Skeletal muscle satellite cell (primary cell): Measurements from ENCODE around the gene PROSER1.
"Not testable (repeated sequence)": the region's sequence is repeated elsewhere in the genome, so short reads cannot be mapped to it uniquely, and the experiment has no call there.

Experiments
- H3K27me3 ChIP-seq: 2 replicates; pipeline ENCODE4 v1.7.0; 2013; ENCODE audit warnings: low read length; ENCODE audit not compliant: control insufficient read depth, insufficient read depth
- H3K36me3 ChIP-seq: 2 replicates; pipeline ENCODE4 v1.7.0; 2013; ENCODE audit warnings: mild to moderate bottlenecking, control low read depth, low read length; ENCODE audit not compliant: insufficient read depth
- H3K4me1 ChIP-seq: 2 replicates; pipeline ENCODE4 v1.7.0; 2013; ENCODE audit warnings: low read length; ENCODE audit not compliant: control insufficient read depth, insufficient read depth
- H3K4me2 ChIP-seq: 2 replicates; pipeline ENCODE4 v1.7.0; 2013; ENCODE audit warnings: mild to moderate bottlenecking, low read length
- H3K4me3 ChIP-seq: 2 replicates; pipeline ENCODE4 v1.7.0; 2013; ENCODE audit warnings: low read length
- H3K9ac ChIP-seq: 2 replicates; pipeline ENCODE4 v1.7.0; 2013; ENCODE audit warnings: mild to moderate bottlenecking, low read depth, low read length, moderate library complexity
- H3K9me3 ChIP-seq: replicated peaks from 2 replicates; pipeline ENCODE4 v1.7.0; 2013; ENCODE audit warnings: mild to moderate bottlenecking, control low read depth, low read length

Gene PROSER1

DNA sequence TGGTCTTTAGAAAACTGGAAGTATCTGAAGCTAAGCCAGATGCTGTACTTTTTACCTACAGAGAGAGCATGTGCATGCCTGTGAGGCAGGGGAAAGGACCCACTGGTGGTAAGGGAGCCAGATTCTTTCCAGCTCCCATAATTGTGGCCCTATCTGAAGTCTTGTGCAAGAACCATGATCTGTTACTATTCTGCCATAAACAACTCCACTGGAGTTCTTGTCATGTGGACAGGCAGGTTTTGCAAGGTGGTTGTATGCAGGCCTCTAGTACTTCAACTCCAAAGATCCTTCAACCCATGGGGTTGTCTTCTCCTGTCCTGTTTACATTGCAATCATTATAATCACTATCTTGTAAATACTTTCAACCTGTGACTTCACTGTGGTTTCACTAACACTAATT lies 14.1 kb downstream of the PROSER1 start:
- H3K4me3 ChIP-seq = no peak overlapping the region
- no peaks in the 10 kb centered on the region for H3K27me3 ChIP-seq
- no peaks in the 10 kb centered on the region for H3K9me3 ChIP-seq
- H3K4me2 ChIP-seq = no peak overlapping the region
- no peaks in the 10 kb centered on the region for H3K4me1 ChIP-seq
- peaks cover 65% of the 10 kb centered on the region for H3K36me3 ChIP-seq
- H3K9ac ChIP-seq = no peak overlapping the region

DNA sequence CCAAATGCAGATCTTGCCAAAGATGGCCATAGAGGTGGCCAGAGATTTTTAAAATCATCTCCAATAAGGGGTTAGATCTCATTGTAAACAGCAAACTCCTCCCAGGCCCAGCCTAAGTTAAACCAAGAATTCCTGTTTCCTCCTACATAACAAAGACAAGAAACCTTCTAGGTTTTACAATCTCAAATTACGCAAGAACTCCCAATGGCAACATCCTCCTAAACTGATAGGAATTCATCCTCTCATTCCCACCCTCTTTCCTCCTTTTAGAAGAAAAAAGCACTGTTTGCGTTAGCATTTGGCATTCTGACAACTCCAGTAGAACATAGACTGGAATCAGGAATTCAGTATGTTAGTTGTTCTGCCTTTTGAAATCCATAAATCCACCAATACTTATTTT lies 14.6 kb downstream of the PROSER1 start:
- Histone ChIP-seq H3K36me3 (peaks cover 62% of the 10 kb centered on the region), H3K4me2 (no peak overlapping the region), H3K9me3 (no peaks in the 10 kb centered on the region), H3K9ac (no peak overlapping the region), H3K4me3 (no peak overlapping the region), H3K27me3 (no peaks in the 10 kb centered on the region), H3K4me1 (no peaks in the 10 kb centered on the region)

DNA sequence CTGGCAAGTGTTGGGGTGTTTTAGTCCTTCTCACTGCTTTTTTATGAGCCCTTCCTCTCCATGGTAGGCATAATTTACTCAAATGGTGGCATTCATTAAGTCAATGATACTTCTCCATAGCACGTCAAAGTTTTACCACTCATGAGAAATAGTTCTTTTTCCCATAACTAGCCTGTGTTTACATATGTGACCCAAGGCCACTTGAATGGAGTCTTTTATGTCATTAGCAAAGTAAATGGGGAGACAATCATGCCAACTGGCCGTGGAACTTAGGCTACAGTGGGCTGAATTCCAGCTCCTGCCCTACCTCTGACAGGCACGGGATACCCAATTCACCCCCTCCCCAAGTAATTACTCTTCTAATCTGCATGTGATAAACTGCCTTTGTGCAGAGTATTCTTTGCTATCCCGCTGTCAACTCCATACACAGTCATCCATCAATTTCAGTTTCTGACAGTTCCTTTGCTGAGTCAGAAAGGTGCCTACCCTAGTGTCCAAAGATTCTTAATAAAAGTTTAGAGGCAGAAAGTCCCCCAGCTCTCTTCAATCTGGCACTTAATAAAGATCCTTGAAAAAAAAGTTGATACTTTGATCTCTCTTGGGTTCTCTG lies 16.9 kb downstream of the PROSER1 start:
- Histone ChIP-seq H3K9me3 (no peaks in the 10 kb centered on the region), H3K4me2 (no peak overlapping the region), H3K27me3 (no peaks in the 10 kb centered on the region), H3K36me3 (peaks cover 57% of the 10 kb centered on the region), H3K9ac (no peak overlapping the region), H3K4me1 (no peaks in the 10 kb centered on the region), H3K4me3 (no peak overlapping the region)

DNA sequence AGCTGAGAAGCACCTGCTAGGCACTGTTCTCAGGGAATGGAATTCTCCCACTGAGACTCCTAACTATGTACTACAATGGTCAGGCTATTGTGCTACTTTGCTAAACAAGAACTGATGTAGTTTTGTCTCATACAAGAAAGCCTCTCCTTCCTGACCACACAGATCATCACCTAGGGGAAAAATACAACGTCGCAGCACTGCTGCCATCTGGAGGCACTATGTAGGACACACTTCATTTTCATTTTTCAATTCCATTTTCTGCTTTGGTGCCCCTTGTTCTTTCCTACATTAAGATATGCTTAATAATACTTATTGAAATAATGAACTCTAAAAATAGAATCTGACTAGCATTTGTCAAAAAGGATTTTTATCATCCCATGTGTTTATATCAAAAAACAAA lies 21.1 kb downstream of the PROSER1 start:
- no peaks in the 10 kb centered on the region for H3K27me3 ChIP-seq
- no peak overlapping the region for H3K4me2 ChIP-seq
- H3K9me3 ChIP-seq = no peaks in the 10 kb centered on the region
- no peaks in the 10 kb centered on the region for H3K4me1 ChIP-seq
- peaks cover 50% of the 10 kb centered on the region for H3K36me3 ChIP-seq
- no peak overlapping the region for H3K9ac ChIP-seq
- H3K4me3 ChIP-seq = no peak overlapping the region

DNA sequence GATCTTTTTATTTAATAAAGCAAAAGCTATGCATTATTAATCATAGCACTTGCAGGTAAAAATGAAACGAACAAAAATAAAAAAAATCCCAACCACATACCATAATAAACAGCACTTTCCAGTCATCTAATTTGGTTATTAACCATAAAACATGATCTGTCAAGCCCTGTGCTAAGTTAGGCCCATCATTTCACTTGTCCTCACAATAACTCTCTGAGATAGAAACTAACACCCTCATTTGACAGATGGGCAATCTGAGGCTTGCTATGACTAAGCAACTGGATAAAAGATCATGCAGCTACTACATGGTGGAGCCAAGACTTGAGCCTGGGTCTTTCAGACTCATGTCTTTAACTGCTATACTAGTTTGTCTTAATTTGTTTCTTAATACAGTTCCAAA lies 21.8 kb downstream of the PROSER1 start:
- Histone ChIP-seq H3K9ac (no peak overlapping the region), H3K4me2 (no peak overlapping the region), H3K4me1 (no peaks in the 10 kb centered on the region), H3K9me3 (no peaks in the 10 kb centered on the region), H3K27me3 (no peaks in the 10 kb centered on the region), H3K4me3 (no peak overlapping the region), H3K36me3 (peaks cover 57% of the 10 kb centered on the region)

- peaks cover 69% of the 10 kb centered on the region for H3K36me3 ChIP-seq
- no peaks in the 10 kb centered on the region for H3K9me3 ChIP-seq
- H3K27me3 ChIP-seq = no peaks in the 10 kb centered on the region
- H3K4me2 ChIP-seq = no peak overlapping the region
- H3K4me1 ChIP-seq = no peaks in the 10 kb centered on the region
- H3K9ac ChIP-seq = no peak overlapping the region
- no peak overlapping the region for H3K4me3 ChIP-seq
Measured at GRCh38 chr13:39013462-39013861, 24.4 kb downstream of the PROSER1 start.

- peaks cover 78% of the 10 kb centered on the region for H3K36me3 ChIP-seq
- H3K9ac ChIP-seq = no peak overlapping the region
- H3K4me1 ChIP-seq = no peaks in the 10 kb centered on the region
- H3K27me3 ChIP-seq = no peaks in the 10 kb centered on the region
- no peaks in the 10 kb centered on the region for H3K9me3 ChIP-seq
- H3K4me2 ChIP-seq = no peak overlapping the region
- no peak overlapping the region for H3K4me3 ChIP-seq
Measured at GRCh38 chr13:39012608-39013007, 25.3 kb downstream of the PROSER1 start.

GRCh38 chr13:39006371-39007111 lies 31.3 kb downstream of the PROSER1 start:
- not testable (repeated sequence) for H3K4me2 ChIP-seq, H3K4me3 ChIP-seq, H3K27me3 ChIP-seq, H3K9ac ChIP-seq, H3K4me1 ChIP-seq, H3K9me3 ChIP-seq
- peaks cover 31% of the 10 kb centered on the region for H3K36me3 ChIP-seq

- Histone ChIP-seq H3K9me3 (no peaks in the 10 kb centered on the region), H3K9ac (no peak overlapping the region), H3K27me3 (no peaks in the 10 kb centered on the region), H3K4me3 (no peak overlapping the region), H3K36me3 (no peaks in the 10 kb centered on the region), H3K4me2 (no peak overlapping the region), H3K4me1 (no peaks in the 10 kb centered on the region)
Measured at GRCh38 chr13:38998739-38999138, 39.1 kb downstream of the PROSER1 start.

DNA sequence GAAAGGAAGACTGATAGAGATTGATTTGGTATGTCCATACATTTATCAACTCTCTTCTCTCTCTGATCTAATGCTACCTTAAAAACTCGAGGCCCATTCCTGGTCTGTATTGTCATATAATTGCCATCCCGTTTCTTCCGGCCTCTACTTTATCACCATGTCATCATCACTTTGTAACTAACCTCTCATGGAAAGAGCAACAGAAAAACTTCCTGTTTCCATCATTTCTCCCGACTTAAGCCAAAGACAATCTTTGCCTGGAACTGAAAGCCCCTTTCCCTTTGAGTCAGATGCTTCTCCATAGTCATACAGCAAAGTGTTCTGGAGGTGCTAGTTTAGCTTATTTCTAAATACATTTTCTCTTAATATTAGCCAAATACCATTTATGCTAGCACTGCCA lies 44.5 kb downstream of the PROSER1 start:
- Histone ChIP-seq H3K4me3 (no peak overlapping the region), H3K36me3 (no peaks in the 10 kb centered on the region), H3K4me2 (no peak overlapping the region), H3K9me3 (no peaks in the 10 kb centered on the region), H3K4me1 (no peaks in the 10 kb centered on the region), H3K9ac (no peak overlapping the region), H3K27me3 (no peaks in the 10 kb centered on the region)

DNA sequence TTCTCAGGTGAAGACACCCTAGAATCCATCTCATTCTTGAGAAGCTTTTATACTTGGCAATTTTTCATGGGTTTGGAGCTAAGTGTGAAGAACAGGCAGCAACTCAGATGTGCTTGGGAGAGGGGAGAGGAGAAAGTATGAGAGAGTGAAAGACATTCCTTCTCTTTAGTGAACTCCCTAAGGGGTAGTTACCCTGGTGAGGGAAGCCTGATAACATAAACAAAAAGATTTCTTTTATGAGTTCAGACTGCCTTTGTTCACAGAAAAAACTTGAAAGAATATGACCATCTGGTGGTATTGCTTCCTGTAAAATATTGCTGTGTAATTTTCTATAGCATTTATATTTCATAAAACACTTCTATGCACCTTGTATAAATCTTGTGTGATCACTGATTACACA lies 47.2 kb downstream of the PROSER1 start, which contains the start of gene STOML3:
Gene STOML3, minus strand, starts transcription at position 139 of the 400 bp plus-strand sequence. Its CDS starts 110 bp downstream, at position 29.
- H3K9me3 ChIP-seq = no peaks in the 10 kb centered on the region
- H3K36me3 ChIP-seq = no peaks in the 10 kb centered on the region
- no peak within 1 kb of the TSS for H3K4me3 ChIP-seq
- H3K4me1 ChIP-seq = no peaks in the 10 kb centered on the region
- H3K4me2 ChIP-seq = no peak within 1 kb of the TSS
- H3K9ac ChIP-seq = no peak within 1 kb of the TSS
- H3K27me3 ChIP-seq = no peaks in the 10 kb centered on the region

- H3K27me3 ChIP-seq = peaks cover 26% of the 10 kb centered on the region
- no peaks in the 10 kb centered on the region for H3K4me1 ChIP-seq
- no peak overlapping the region for H3K4me3 ChIP-seq
- H3K9me3 ChIP-seq = no peaks in the 10 kb centered on the region
- no peaks in the 10 kb centered on the region for H3K36me3 ChIP-seq
- no peak overlapping the region for H3K9ac ChIP-seq
- H3K4me2 ChIP-seq = no peak overlapping the region
Measured at GRCh38 chr13:38981096-38981495, 56.8 kb downstream of the PROSER1 start.
